H1 (cell line): ENCODE data around the gene SLC6A12.

ENCODE experiments used
- CEBPB ChIP-seq: IDR thresholded peaks from 2 replicates; pipeline ENCODE4 v1.6.1; 2012; ENCODE audit warnings: low read depth, low read length
- CTCF ChIP-seq, 3 experiments: IDR thresholded peaks; 1 replicate in 2 of 3; 2 replicates in 1 of 3; pipeline versions ENCODE4 v1.5.1 to v1.6.1; 2011; ENCODE audit warnings: low read length in 3 of 3, mild to moderate bottlenecking in 3 of 3, inconsistent platforms in 2 of 3, low read depth in 1 of 3, moderate library complexity in 1 of 3; ENCODE audit not compliant: insufficient read depth in 1 of 3; ENCODE audit errors: control extremely low read depth in 1 of 3
- POLR2A ChIP-seq, 2 experiments: IDR thresholded peaks; 1 replicate in 1 of 2; 2 replicates in 1 of 2; pipeline ENCODE4 v1.6.1; 2011; ENCODE audit warnings: low read depth in 2 of 2, low read length in 2 of 2, mild to moderate bottlenecking in 2 of 2; ENCODE audit errors: control extremely low read depth in 1 of 2
- SIN3A ChIP-seq, 2 experiments: IDR thresholded peaks in 1 of 2; conservative IDR thresholded peaks in 1 of 2; 2 replicates each; pipeline ENCODE4 v1.6.1; 2011 to 2012; ENCODE audit warnings: low read length in 2 of 2, improper control_type of control experiment in 1 of 2, low read depth in 1 of 2, mild to moderate bottlenecking in 1 of 2
- TEAD4 ChIP-seq: IDR thresholded peaks from 2 replicates; pipeline ENCODE4 v1.6.1; 2012; ENCODE audit warnings: low read depth, low read length, inconsistent platforms, mixed read lengths
- USF2 ChIP-seq: IDR thresholded peaks from 2 replicates; pipeline ENCODE4 v1.6.1; 2011; ENCODE audit warnings: low read length, improper control_type of control experiment

- TF ChIP-seq POLR2A (IDR thresholded peaks at IDR 0.05; ENCODE audit: control extremely low read depth in 1 of 2, low read depth in 2 of 2, low read length in 2 of 2) (no peak), CEBPB (no peak), CTCF (IDR thresholded peaks at IDR 0.05; ENCODE audit: control extremely low read depth in 1 of 3, insufficient read depth in 1 of 3, low read depth in 1 of 3, low read length in 3 of 3) (no peak), SIN3A (conservative IDR thresholded peaks at IDR 0.05 in 1 of 2, IDR thresholded peaks at IDR 0.05 in 1 of 2; ENCODE audit: low read depth in 1 of 2, low read length in 2 of 2) (no peak), TEAD4 (no peak), USF2 (no peak)
Measured at GRCh38 chr12:155006-155405, 59.0 kb downstream of the SLC6A12 start.
